IMR-90 (cell line): Measurements from ENCODE around the gene B3GNT5. TPM values are rescaled to one million over a fixed set of nuclear protein-coding genes. Genes with fewer than 3 reads are reported as not detected.
A peak's percentile ranks its signal among the peaks of the same experiment; 100 is the strongest.

Experiments used
- ATAC-seq: fragments of 200-7000 bp; cut with Tn5 transposase; 2 replicates; pipeline ENCODE4 v1.9.1; 2020; ENCODE audit warnings: low read depth, mild to moderate bottlenecking, moderate library complexity
- BruUV-seq: library from RNA; stranded (reverse); fragments of 400-500 nt; replicated peaks from 2 replicates; lab custom pipeline; 2021; lab: Mats Ljungman, UMichigan
- CTCF ChIA-PET: fragments of 300-600 bp; formaldehyde crosslinking; extraction: SDS; loops from one replicate; lab custom pipeline; 2021; ENCODE audit warnings: antibody characterized with exemption; lab: Yijun Ruan, JAX
- POLR2A ChIA-PET: fragments of 300-600 bp; sonication (Branson Sonifier 250); formaldehyde crosslinking; loops from one replicate; lab custom pipeline; 2022; ENCODE audit warnings: antibody characterized with exemption; ENCODE audit not compliant: unreplicated experiment; lab: Charles Lee
- DNase-seq: peaks from one replicate; pipeline ENCODE4 v3.0.0; 2013
- H2AFZ ChIP-seq: replicated peaks from 2 replicates; pipeline ENCODE3; 2013; ENCODE audit warnings: low read length, mild to moderate bottlenecking; ENCODE audit not compliant: poor library complexity
- H2AK5ac ChIP-seq: 2 replicates; pipeline ENCODE4 v1.6.1; 2013; ENCODE audit warnings: low read depth, low read length, inconsistent platforms
- H2AK9ac ChIP-seq: replicated peaks from 2 replicates; pipeline ENCODE3; 2013; ENCODE audit warnings: mild to moderate bottlenecking, low read depth, low read length, moderate library complexity; ENCODE audit not compliant: poor library complexity
- H2BK120ac ChIP-seq: 2 replicates; pipeline ENCODE4 v1.6.1; 2013; ENCODE audit warnings: low read depth, low read length, inconsistent platforms
- H2BK15ac ChIP-seq: 3 replicates; pipeline ENCODE4 v1.6.1; 2013; ENCODE audit warnings: low read depth, low read length, inconsistent platforms
- H2BK20ac ChIP-seq: 2 replicates; pipeline ENCODE4 v1.6.1; 2013; ENCODE audit warnings: low read depth, mild to moderate bottlenecking, inconsistent platforms, low read length, moderate library complexity
- H2BK5ac ChIP-seq: 2 replicates; pipeline ENCODE4 v1.6.1; 2013; ENCODE audit warnings: mild to moderate bottlenecking, low read depth, low read length, inconsistent platforms; ENCODE audit not compliant: poor library complexity, severe bottlenecking
- H3K14ac ChIP-seq: replicated peaks from 2 replicates; pipeline ENCODE4 v1.6.1; 2013; ENCODE audit warnings: low read depth, low read length, inconsistent platforms
- H3K18ac ChIP-seq: 2 replicates; pipeline ENCODE4 v1.6.1; 2013; ENCODE audit warnings: low read depth, low read length, control low read depth
- H3K23ac ChIP-seq: 2 replicates; pipeline ENCODE4 v1.6.1; 2013; ENCODE audit warnings: low read depth, low read length, inconsistent platforms
- H3K27ac ChIP-seq: 2 replicates; pipeline ENCODE4 v1.5.1; 2013; ENCODE audit warnings: mild to moderate bottlenecking, control low read depth, low read length; ENCODE audit not compliant: insufficient read depth
- H3K27me3 ChIP-seq: 2 replicates; pipeline ENCODE4 v1.6.1; 2013; ENCODE audit warnings: low read length; ENCODE audit not compliant: control insufficient read depth, insufficient read depth
- H3K36me3 ChIP-seq: 2 replicates; pipeline ENCODE4 v1.6.1; 2013; ENCODE audit warnings: low read length, mixed read lengths; ENCODE audit not compliant: control insufficient read depth, insufficient read depth
- H3K4ac ChIP-seq: 2 replicates; pipeline ENCODE4 v1.6.1; 2013; ENCODE audit warnings: low read depth, low read length, inconsistent platforms
- H3K4me1 ChIP-seq: 2 replicates; pipeline ENCODE4 v1.6.1; 2013; ENCODE audit warnings: low read length, mixed read lengths; ENCODE audit not compliant: control insufficient read depth, insufficient read depth
- H3K4me2 ChIP-seq: 2 replicates; pipeline ENCODE4 v1.6.1; 2013; ENCODE audit warnings: low read depth, mild to moderate bottlenecking, control low read depth, low read length, moderate library complexity
- H3K4me3 ChIP-seq: 2 replicates; pipeline ENCODE4 v1.5.1; 2013; ENCODE audit warnings: low read depth, mild to moderate bottlenecking, control low read depth, low read length, moderate library complexity; ENCODE audit not compliant: insufficient read depth
- H3K56ac ChIP-seq: 2 replicates; pipeline ENCODE4 v1.6.1; 2013; ENCODE audit warnings: low read length, inconsistent platforms; ENCODE audit not compliant: insufficient read depth; ENCODE audit errors: extremely low read depth
- H3K79me1 ChIP-seq, 2 experiments: 2 replicates each; pipeline ENCODE4 v1.6.1; 2013; ENCODE audit warnings: low read length in 2 of 2, inconsistent platforms in 1 of 2, low read depth in 1 of 2
- H3K9ac ChIP-seq: 2 replicates; pipeline ENCODE4 v1.6.1; 2013; ENCODE audit warnings: low read depth, low read length, control low read depth
- H3K9me1 ChIP-seq: 2 replicates; pipeline ENCODE4 v1.6.1; 2013; ENCODE audit warnings: low read length, inconsistent platforms; ENCODE audit not compliant: insufficient read depth
- H3K9me3 ChIP-seq: 2 replicates; pipeline ENCODE4 v1.6.1; 2013; ENCODE audit warnings: low read length; ENCODE audit not compliant: control insufficient read depth, insufficient read depth
- H4K20me1 ChIP-seq: 2 replicates; pipeline ENCODE4 v1.6.1; 2013; ENCODE audit warnings: low read length, inconsistent platforms; ENCODE audit not compliant: insufficient read depth
- H4K5ac ChIP-seq: 2 replicates; pipeline ENCODE4 v1.6.1; 2013; ENCODE audit warnings: mild to moderate bottlenecking, low read depth, low read length, control low read depth
- H4K8ac ChIP-seq, 2 experiments: 2 replicates each; pipeline ENCODE4 v1.6.1; 2013; ENCODE audit warnings: low read depth in 2 of 2, low read length in 2 of 2, control low read depth in 1 of 2, inconsistent platforms in 1 of 2
- H4K91ac ChIP-seq: 2 replicates; pipeline ENCODE4 v1.6.1; 2013; ENCODE audit warnings: low read depth, low read length, inconsistent platforms; ENCODE audit not compliant: insufficient read depth
- FOS ChIP-seq: fragments of 150-350 bp; IDR thresholded peaks from 2 replicates; pipeline ENCODE4 v1.6.1; 2016; ENCODE audit warnings: low read depth, low read length
- MAZ ChIP-seq: IDR thresholded peaks from 2 replicates; pipeline ENCODE4 v1.6.1; 2012; ENCODE audit warnings: low read depth, mild to moderate bottlenecking, low read length, improper control_type of control experiment, moderate library complexity, borderline replicate concordance
- MXI1 ChIP-seq: IDR thresholded peaks from 2 replicates; pipeline ENCODE4 v1.6.1; 2012; ENCODE audit warnings: low read depth, mild to moderate bottlenecking, low read length, moderate library complexity, borderline replicate concordance
- RCOR1 ChIP-seq: IDR thresholded peaks from 2 replicates; pipeline ENCODE4 v1.6.1; 2012; ENCODE audit warnings: mild to moderate bottlenecking, low read length, improper control_type of control experiment; ENCODE audit not compliant: insufficient replicate concordance
- RFX5 ChIP-seq: IDR thresholded peaks from 2 replicates; pipeline ENCODE4 v1.8.0; 2012; ENCODE audit warnings: low read depth, mild to moderate bottlenecking, low read length, moderate library complexity
- WGBS, 2 experiments: methylation state at CpG; one replicate each; pipeline versions ENCODE4 v1.1.5 to v1.1.7; 2013; ENCODE audit warnings: missing lambda C conversion rate in 2 of 2; ENCODE audit not compliant: insufficient read length in 1 of 2; ENCODE audit errors: extremely low coverage in 2 of 2; 5-methylcytosine and 5-hydroxymethylcytosine counted together
- dilution Hi-C: fragments of 300-500 bp; cut with HindIII; formaldehyde crosslinking; loops from one replicate; pipeline ENCODE4 v1.14.3; 2018; ENCODE audit warnings: low sequenced_read_pairs; ENCODE audit not compliant: unreplicated experiment
- in situ Hi-C: fragments of 300-500 bp; cut with MboI; formaldehyde crosslinking; loops from 3 replicates; pipeline ENCODE4 v1.14.3; 2019; ENCODE audit warnings: low sequenced_read_pairs, inconsistent platforms, mixed read lengths
- intact Hi-C: fragments of 100-400 bp; cut with micrococcal nuclease; formaldehyde crosslinking; loops from 2 replicates; pipeline ENCODE4 v1.10.0; 2022
- polyA plus RNA-seq, 3 experiments: library from polyadenylated mRNA; depleted of rRNA; stranded (reverse); fragments of >200 nt; gene quantifications; 2 replicates each; pipeline ENCODE4 v1.2.3, GENCODE V29; 2012; ENCODE audit warnings: low replicate concordance in 1 of 3
- total RNA-seq: library from RNA; depleted of rRNA; stranded (reverse); fragments of >200 nt; gene quantifications from 2 replicates; pipeline ENCODE4 v1.2.3, GENCODE V29; 2012
- TF ChIP-seq, protein P1 (sequence below): fragments of 150-350 bp; IDR thresholded peaks from 2 replicates; pipeline ENCODE4 v1.6.1; 2017; ENCODE audit warnings: mild to moderate bottlenecking, antibody characterized with exemption, low read length, low read depth
- TF ChIP-seq, protein P2 (sequence below): fragments of 150-350 bp; IDR thresholded peaks from 2 replicates; pipeline ENCODE4 v1.6.1; 2016; ENCODE audit warnings: low read depth, mild to moderate bottlenecking, low read length, moderate library complexity, borderline replicate concordance

The B3GNT5 gene
- total and polyA plus RNA-seq, 2 of the 4 experiments (the other 2 are of a cell fraction), result 1.6 to 3.4 TPM

DNA sequence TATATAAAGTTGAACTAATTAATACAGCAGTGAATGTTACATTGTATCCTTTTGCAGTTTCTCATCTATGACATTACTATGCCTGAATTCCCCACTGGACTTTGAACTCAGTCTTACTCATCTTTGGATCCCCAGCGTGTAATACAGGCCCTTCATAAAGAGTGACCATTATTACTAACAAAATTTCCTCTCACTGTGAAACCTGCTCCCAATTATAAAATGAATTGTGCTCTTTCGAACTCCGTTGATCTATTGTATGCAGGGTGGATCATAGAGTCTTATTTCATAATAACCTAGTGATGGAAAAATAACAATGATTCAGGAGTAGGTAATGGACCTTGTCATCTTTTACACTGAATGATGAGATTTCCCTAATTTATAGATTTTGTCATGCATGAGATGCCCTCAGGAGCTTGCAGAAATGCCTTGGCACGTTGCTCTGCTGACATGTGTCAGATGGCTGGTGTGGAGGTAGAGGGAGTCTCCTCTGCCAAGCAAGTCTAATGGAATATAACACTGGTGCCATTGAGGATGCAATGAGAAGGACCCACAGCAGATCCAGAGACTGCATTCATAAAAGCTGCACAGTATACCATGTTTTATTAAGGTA lies 25.5 kb downstream of the B3GNT5 start:
- Histone ChIP-seq H3K4me3 (no peak overlapping the region), H3K4me2 (no peak overlapping the region), H3K9ac (no peak overlapping the region), H2BK15ac (no peak overlapping the region), H2AK9ac (no peak overlapping the region), H3K4ac (no peak overlapping the region), H3K9me3 (no peaks in the 10 kb centered on the region), H2AK5ac (no peak overlapping the region), H3K27ac (no peak overlapping the region), H4K5ac (no peak overlapping the region), H2BK5ac (no peak overlapping the region), H4K91ac (no peak overlapping the region), H3K14ac (no peak overlapping the region), H3K36me3 (no peaks in the 10 kb centered on the region), H2BK20ac (no peak overlapping the region), H3K27me3 (no peaks in the 10 kb centered on the region), H3K23ac (no peak overlapping the region), H2AFZ (peak overlapping the region; percentile 51), H2BK120ac (no peak overlapping the region), H3K79me1 (no peaks in the 10 kb centered on the region), H3K4me1 (no peaks in the 10 kb centered on the region; the same call in 1 of the 2 replicates), H4K20me1 (no peaks in the 10 kb centered on the region), H3K9me1 (no peaks in the 10 kb centered on the region), H3K18ac (no peak overlapping the region), H4K8ac (no peak overlapping the region), H3K56ac (no peak overlapping the region)
- DNase-seq, result no peak
- WGBS, 2 experiments, result no CpG with 5 or more reads among the region's 4 CpGs
- POLR2A ChIA-PET, result no interaction called here
- in situ Hi-C loops (no loop called here), dilution Hi-C loops (no loop called here), intact Hi-C loops (no loop called here)
- no TSS peak for BruUV-seq
- TF ChIP-seq MAZ (no peak), RCOR1 (no peak), MXI1 (no peak), FOS (no peak), RFX5 (no peak)
- TF ChIP-seq, protein P1, sequence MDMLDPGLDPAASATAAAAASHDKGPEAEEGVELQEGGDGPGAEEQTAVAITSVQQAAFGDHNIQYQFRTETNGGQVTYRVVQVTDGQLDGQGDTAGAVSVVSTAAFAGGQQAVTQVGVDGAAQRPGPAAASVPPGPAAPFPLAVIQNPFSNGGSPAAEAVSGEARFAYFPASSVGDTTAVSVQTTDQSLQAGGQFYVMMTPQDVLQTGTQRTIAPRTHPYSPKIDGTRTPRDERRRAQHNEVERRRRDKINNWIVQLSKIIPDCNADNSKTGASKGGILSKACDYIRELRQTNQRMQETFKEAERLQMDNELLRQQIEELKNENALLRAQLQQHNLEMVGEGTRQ, result no peak
- TF ChIP-seq, protein P2, sequence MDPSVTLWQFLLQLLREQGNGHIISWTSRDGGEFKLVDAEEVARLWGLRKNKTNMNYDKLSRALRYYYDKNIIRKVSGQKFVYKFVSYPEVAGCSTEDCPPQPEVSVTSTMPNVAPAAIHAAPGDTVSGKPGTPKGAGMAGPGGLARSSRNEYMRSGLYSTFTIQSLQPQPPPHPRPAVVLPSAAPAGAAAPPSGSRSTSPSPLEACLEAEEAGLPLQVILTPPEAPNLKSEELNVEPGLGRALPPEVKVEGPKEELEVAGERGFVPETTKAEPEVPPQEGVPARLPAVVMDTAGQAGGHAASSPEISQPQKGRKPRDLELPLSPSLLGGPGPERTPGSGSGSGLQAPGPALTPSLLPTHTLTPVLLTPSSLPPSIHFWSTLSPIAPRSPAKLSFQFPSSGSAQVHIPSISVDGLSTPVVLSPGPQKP, result no peak
- no peak for ATAC-seq
- CTCF ChIA-PET, result interaction anchor here (0.6 kb wide), 1 partner anchor 37 kb away, joined by 7 read pairs; no protein-coding TSS in a partner anchor
